Measurements from ENCODE around the gene CCDC154.

DNA sequence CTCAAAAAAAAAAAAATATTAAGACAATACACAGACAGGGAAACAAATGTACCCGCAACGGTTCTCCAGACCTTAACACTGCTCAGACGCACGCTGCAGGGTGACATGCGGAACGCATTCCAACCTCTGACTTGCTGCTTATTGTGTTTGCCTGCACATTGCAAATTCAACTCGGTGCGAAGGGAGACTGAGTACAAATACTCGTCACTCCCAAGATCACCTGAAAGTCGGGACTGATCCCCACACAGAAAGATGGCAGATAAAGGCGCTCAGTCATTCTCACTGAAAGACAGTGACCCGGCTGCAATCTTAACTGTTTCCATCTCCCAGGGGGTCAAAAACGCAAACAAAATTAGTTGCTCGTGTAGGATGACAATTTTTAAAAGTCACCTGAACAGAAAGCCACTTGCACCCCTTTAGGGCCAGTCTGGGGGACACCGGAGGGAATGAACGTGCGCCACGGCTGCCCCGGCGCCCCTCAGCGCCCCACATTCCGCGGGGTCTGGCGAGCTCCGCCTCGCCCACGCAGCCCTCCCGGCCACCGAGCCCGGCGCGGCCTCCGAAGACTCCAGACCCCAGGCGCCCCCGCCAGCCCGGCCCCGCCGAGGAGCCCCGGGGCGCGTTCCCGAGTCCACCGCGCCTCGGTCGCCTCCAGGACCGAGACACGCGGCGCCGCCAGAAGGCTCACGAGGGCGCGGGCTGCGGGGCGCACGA, 29.9 kb upstream of the CCDC154 start:
- TF ChIP-seq, protein P1, sequence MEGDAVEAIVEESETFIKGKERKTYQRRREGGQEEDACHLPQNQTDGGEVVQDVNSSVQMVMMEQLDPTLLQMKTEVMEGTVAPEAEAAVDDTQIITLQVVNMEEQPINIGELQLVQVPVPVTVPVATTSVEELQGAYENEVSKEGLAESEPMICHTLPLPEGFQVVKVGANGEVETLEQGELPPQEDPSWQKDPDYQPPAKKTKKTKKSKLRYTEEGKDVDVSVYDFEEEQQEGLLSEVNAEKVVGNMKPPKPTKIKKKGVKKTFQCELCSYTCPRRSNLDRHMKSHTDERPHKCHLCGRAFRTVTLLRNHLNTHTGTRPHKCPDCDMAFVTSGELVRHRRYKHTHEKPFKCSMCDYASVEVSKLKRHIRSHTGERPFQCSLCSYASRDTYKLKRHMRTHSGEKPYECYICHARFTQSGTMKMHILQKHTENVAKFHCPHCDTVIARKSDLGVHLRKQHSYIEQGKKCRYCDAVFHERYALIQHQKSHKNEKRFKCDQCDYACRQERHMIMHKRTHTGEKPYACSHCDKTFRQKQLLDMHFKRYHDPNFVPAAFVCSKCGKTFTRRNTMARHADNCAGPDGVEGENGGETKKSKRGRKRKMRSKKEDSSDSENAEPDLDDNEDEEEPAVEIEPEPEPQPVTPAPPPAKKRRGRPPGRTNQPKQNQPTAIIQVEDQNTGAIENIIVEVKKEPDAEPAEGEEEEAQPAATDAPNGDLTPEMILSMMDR (IDR thresholded peaks at IDR 0.05): no peak
- no peak for TF ChIP-seq EP300 (IDR thresholded peaks at IDR 0.05)

Measured in suprapubic skin (tissue), 3 donors.